ENCODE results near the gene INAFM2.

- peak; percentile 32 for TF ChIP-seq CTCF (IDR thresholded peaks at IDR 0.05; ENCODE audit: low read length)
- TF ChIP-seq EZH2 (optimal IDR thresholded peaks at IDR 0.05; ENCODE audit: low read depth, low read length): no peak
These were observed 31.1 kb downstream of the INAFM2 start for GRCh38 chr15:40354408-40355171.
